HG03460 (cell line): ENCODE measurements around the gene FBXL17.
"Not testable (repeated sequence)": the region's sequence is repeated elsewhere in the genome, so short reads cannot be mapped to it uniquely, and the experiment has no call there.

Source experiments
- ATAC-seq: cut with Tn5 transposase; IDR thresholded peaks from one replicate; pipeline ENCODE4 v1.9.1; 2021; ENCODE audit not compliant: unreplicated experiment

The FBXL17 gene

DNA sequence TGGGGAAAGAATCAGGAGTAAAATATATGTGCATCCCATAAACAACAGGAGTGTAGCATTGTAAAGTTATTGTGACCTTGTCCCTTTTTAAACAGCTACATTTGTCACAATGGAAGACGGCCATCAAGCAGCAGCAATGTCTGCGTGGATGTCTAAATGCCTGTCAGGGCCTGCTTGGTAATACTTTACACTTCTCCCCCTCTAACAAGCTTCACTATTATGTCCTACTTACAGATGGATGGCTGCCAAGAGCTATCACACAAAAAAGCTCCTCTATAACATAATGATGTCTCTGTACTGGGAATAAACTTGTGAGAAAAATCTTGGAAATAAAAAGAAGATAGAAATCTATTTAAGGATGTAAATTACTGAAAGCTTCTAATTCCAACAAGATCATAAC lies 213.0 kb downstream of the FBXL17 start:
- ATAC-seq = no peak

DNA sequence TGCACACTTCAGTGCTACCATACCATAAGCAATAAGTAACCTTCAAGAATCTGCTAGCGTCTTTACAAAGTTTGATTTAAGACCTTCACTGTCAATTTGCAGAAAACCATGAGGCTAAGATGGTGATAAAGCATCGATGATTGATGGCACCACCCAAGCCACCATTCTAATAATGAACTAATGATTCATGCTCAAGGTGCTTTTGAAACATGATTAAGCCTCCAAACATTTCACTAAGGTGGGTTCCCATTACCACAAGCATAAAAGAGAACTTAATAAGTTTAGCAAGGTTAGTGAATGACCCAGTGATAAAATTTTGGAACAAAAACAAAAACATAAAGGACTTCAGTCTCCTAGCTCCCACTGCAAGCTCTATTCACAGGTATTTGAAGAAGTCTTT lies 214.7 kb downstream of the FBXL17 start:
- no peak for ATAC-seq

DNA sequence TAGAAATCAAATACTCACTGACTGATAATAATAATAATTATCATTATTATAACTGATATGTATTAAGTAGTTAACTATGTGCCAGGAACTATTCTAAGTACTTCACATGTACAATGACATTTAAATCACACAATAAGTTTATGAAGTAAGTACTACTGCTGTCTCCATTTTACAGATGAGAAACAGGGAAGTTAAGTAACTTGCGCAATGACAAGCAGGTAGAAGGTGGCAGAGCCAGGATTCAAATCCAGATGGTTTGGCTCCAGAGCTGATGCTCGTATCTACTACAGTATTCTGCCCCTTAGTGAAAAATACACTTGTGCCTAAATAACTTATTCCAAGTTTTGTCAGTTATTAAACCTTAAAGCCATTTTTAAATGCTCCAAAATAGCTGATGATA lies 217.3 kb downstream of the FBXL17 start:
- ATAC-seq = no peak

GRCh38 chr5:108152854-108153253 lies 229.0 kb downstream of the FBXL17 start:
- ATAC-seq = not testable (repeated sequence)

DNA sequence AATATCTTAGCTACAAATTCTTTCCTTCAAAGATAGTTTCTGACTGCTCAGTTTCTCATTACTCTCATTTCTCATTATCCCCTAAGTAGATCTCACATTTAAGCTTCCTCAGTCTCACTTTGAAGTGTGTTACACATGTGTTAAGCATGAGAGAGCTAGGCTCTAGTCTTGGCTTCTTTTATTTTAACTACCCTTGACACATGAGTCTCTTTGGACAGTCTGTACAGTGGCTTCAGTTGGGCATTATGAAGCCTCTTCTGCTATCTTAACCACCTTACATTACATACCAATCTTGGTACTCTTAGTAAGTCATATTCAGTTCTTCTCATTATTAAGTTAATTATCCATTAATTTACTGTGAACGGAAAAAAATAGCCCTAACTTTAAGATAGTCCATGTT lies 232.5 kb downstream of the FBXL17 start:
- no peak for ATAC-seq

- peak; percentile 63 for ATAC-seq
Measured at GRCh38 chr5:108148715-108149139, 233.2 kb downstream of the FBXL17 start.

- ATAC-seq = no peak
Measured at GRCh38 chr5:108146222-108146621, 235.7 kb downstream of the FBXL17 start.

DNA sequence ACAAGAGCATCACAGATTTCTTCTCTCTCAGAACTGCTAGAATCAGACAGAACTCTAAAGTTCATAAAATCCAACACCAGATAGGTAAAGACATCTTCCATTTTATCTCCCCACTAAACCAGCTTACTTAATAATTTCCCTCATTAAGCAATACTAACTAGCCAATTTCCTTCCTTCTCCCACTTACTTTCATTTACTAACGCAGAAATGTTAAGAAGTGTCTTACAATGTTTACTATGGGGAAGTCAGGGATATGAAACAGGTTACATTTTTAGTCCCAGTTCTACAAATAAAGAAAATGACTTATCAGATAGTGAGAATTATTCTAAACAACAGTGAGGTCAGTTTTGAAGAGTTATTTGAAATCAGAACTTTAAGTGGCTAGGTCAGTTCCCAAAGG lies 236.5 kb downstream of the FBXL17 start:
- ATAC-seq = no peak

GRCh38 chr5:108144332-108144731 lies 237.6 kb downstream of the FBXL17 start:
- no peak for ATAC-seq

- ATAC-seq = no peak
Measured at GRCh38 chr5:108143581-108143980, 238.3 kb downstream of the FBXL17 start.

DNA sequence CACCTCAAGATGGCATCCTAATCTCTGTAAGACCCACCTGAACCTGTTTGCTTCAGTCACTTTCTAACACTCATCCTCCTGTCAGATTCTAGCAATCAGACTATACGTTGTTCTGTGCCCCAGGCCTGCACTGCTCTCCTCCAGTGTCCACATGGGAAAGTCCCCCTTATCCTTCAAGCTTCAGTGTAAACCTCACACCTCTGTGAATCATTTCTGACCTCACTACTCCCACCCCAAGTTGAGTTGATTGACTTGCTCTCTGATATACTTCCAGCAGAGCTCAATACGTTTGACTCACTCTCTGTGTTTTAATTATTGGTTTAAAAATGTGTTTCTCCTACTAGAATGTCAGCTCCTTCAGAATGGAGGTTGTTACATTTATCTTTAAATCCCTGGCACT lies 240.2 kb downstream of the FBXL17 start:
- ATAC-seq = no peak

DNA sequence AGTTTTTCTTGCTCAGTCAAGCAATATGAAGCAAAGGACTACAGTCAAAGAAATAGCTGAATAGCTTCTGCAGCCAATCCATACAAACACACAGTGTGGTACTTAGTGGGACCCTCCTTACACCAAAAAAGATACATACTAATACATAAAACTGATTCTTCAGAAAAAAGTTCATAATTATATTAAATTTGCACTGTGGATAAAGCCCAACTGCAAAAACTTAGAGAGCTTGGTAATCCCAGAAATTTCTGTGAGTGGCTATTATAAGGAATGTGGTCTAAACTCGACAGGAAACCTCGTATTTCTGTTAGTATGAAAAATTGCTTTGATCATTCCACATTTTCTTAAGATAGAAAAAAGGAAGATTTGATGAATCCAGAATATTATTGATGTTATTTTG lies 245.4 kb downstream of the FBXL17 start:
- no peak for ATAC-seq

DNA sequence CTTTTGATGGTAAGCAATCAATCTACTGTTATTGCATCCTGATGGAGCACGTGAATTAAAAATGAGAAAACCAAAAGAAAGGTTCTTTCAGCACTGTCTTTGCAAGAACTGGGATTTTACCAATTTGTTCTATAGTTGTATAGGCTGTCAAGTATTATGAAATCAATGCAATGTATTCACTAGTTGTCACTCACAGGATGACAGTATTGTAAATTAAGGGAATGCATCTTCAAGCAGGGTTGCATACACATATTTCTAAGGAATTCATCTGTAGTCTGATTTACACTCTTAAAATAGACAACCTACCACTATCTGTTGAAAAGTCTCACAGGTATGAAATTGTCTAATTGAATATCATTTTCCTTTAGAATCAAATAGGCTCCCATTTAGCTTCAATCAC lies 252.8 kb downstream of the FBXL17 start:
- no peak for ATAC-seq

- no peak for ATAC-seq
Measured at GRCh38 chr5:108125771-108126511, 256.0 kb downstream of the FBXL17 start.

- no peak for ATAC-seq
Measured at GRCh38 chr5:108124596-108124995, 257.3 kb downstream of the FBXL17 start.

DNA sequence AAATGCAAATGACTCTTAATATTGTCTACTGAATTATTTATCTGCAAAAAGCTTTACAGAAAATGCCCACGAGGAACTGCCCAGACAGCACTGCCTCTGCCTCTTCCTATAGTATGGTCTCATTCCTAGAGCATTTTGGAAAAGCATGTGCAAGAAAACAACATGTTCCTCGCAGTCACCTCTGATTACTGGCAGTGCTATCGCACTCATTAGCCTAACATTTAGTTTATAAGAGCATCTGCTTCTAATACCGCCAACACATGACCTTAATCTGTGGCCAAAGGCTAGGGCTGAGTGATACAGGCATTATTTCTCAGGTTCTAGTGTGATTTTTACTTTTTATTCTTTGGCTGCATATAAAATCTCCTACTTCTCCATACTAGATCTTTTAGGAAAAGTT lies 259.2 kb downstream of the FBXL17 start:
- ATAC-seq = no peak

DNA sequence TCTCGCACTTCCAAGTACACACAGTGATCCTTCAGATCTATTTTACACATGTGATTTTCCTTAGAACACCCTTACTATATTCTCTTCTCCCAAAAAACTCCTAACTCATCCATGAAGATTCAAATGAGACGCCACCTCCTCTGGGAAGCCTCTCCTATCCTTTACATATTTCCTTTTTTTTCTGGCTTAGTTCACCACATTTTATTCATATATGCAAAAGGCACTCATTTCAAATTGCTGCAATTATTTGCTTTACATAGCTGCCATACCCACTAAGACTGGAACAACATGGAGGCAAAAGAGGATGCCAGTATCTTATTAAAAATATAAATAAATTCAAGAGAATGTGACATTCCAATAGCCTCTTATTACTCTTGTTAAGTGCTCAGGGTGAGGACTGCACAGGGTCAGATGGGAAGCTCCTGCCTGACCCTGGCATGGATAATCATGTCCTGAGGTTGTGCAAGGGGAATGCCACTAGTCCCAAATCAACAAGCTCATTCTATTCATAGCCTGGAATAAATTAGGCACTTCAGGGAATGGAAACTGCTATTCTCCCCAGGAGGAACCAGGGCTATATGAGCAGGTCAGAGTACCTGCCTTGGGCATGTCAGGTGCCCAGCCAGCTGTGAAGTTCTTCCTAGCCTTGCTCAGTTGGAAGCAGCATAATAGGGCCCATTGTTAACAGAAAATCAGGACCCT lies 262.9 kb downstream of the FBXL17 start:
- no peak for ATAC-seq

DNA sequence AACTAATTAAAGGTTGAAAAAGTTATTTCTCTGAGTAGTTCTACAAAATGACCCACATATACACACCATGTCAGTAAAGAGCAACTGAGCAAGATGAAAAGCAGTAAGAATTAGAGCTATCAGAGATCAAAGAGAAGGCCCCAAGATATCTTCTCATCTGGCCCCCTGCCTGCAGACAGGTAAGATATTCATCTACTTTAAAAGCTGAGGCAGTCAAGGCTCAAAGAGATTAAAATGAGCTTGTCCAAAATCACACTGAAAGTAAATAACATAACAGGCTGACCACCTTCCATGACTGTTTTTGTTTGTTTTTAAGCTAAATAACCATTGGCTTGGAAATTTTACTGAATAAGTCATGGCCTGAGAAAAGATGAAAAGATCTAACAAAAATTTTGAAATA lies 266.2 kb downstream of the FBXL17 start:
- no peak for ATAC-seq

GRCh38 chr5:108113950-108114349 lies 267.9 kb downstream of the FBXL17 start:
- ATAC-seq = no peak

GRCh38 chr5:108111736-108112135 lies 270.2 kb downstream of the FBXL17 start:
- no peak for ATAC-seq

DNA sequence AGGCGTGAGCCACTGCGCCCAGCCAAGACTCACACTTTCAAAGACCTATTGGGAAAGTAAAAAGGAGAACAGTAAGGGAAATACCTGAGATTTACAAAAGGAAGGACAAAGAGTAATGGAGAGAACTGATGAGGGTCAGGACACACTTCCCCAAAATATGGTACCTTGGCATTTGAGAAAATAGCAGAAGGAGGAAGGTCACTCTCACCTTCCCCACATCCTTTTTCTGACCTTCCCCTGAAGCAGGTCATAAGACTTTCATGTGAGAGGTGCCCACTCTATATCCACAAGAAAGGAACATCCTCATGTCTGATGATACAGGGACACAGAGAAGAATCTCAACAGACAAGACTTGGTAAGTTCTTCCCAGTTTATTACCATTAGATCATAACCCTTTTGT lies 272.8 kb downstream of the FBXL17 start:
- no peak for ATAC-seq

DNA sequence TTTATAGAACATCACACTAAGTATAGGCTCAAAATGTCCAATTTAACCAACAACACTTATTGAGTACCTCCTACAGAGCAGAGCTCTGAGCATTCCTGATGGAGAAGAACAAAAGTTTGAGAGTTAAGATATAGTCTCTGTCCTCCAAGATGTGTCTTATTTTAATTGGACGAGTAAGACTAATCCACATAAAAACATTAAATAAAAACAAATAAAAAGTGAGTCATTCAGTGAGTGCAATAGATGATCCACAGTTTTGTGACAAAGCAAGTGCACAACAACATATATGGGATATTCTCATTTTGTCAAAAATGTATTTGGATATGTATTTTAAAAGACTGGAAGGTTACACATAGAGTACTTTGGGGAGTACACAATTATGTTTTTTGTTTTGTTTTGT lies 277.4 kb downstream of the FBXL17 start:
- no peak for ATAC-seq

DNA sequence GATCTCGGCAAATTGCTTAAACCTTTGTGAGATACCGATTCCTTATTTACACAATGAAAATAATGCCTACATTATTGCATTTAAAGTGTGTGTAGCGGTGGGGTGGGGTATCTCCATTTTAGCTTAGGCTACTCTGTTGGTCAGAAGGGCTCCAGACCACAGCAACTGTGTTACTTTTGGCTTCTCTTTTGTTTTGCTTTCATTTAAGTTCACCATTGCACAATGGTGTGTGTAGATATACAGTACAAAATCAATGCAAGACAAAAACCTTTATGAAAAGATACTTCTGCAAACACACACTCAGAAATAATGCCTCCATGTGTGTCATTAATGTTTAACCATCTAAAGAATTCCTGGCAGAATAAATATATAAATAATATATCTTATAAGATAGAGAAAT lies 279.4 kb downstream of the FBXL17 start:
- no peak for ATAC-seq
